GM20000 (cell line): ENCODE measurements around the gene MTF1.

ENCODE experiments used
- DNase-seq: peaks from one replicate; pipeline ENCODE4 v3.0.0; 2012; ENCODE audit warnings: low spot score
- TF ChIP-seq, protein P1 (sequence below): IDR thresholded peaks from 2 replicates; pipeline ENCODE4 v1.5.1; 2012; ENCODE audit warnings: mild to moderate bottlenecking, control low read depth; ENCODE audit errors: extremely low read depth, missing control alignments

The MTF1 gene

DNA sequence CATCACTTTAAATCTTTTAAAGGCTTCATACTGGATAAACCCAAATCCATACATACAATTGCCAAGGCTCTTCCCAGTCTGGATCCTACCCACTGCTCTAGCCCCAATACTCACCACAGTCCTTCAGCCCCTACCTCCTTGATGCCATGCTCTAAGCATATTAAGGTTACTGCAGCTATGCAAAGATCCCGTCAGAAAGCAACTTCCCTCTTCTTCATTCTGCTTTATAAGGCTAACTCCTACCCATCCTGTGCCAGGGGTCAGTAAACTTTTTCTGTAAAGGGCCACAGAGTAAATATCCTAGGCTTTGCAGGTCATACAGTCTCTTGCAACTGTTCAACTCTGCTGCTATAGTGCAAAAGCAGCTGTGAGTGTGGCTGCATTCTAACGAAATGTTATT lies 34.3 kb upstream of the MTF1 start:
- TF ChIP-seq, protein P1, sequence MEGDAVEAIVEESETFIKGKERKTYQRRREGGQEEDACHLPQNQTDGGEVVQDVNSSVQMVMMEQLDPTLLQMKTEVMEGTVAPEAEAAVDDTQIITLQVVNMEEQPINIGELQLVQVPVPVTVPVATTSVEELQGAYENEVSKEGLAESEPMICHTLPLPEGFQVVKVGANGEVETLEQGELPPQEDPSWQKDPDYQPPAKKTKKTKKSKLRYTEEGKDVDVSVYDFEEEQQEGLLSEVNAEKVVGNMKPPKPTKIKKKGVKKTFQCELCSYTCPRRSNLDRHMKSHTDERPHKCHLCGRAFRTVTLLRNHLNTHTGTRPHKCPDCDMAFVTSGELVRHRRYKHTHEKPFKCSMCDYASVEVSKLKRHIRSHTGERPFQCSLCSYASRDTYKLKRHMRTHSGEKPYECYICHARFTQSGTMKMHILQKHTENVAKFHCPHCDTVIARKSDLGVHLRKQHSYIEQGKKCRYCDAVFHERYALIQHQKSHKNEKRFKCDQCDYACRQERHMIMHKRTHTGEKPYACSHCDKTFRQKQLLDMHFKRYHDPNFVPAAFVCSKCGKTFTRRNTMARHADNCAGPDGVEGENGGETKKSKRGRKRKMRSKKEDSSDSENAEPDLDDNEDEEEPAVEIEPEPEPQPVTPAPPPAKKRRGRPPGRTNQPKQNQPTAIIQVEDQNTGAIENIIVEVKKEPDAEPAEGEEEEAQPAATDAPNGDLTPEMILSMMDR, result no peak
- no peak for DNase-seq

DNA sequence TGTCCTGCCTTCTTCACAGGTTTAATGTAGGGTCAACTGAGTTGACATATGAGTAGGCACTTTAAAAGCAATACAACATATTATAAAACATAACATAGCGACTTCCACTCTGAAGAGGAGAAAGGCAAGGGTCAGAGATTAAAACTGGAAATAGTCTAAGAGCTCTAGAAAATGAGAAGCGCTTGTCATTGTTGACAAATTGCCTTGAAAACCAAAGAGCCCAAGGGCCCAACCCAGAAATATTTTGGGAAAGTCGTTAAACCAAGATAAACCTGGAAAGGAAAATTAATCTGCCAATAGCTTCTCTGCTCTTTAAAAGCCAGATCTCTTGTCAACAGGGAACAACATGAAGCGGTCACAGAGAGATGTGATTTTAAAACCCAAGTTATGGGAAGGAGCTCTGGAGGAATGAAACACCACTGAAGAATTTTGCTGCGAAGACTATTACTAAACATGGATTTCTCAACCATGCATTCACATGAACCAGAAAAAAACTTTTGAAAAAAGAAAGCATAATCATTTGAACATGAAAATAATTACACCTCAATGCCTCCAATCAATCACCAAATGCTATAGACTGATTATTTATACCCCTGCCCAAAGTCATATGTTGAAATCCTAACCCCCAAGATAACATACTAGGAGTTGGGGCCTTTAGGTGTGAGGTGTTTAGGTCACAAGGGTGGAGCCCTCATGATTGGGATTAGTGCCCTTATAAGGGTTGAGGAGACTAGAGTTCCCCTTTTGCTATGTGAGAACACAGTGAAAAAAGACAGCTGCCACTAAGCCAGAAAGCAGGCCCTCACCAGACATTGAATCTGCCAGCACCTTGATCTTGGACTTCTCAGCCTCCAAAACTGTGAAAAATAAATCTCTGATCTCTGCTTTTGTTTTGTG lies 33.0 kb upstream of the MTF1 start:
- TF ChIP-seq, protein P1, result no peak
- no peak for DNase-seq

- TF ChIP-seq, protein P1, result peak; percentile 13
- DNase-seq, result peak; percentile 67
These were observed 31.1 kb upstream of the MTF1 start for GRCh38 chr1:37890378-37891014.

- DNase-seq, result no peak
- TF ChIP-seq, protein P1, result no peak
These were observed 28.8 kb upstream of the MTF1 start for GRCh38 chr1:37888022-37888700.

DNA sequence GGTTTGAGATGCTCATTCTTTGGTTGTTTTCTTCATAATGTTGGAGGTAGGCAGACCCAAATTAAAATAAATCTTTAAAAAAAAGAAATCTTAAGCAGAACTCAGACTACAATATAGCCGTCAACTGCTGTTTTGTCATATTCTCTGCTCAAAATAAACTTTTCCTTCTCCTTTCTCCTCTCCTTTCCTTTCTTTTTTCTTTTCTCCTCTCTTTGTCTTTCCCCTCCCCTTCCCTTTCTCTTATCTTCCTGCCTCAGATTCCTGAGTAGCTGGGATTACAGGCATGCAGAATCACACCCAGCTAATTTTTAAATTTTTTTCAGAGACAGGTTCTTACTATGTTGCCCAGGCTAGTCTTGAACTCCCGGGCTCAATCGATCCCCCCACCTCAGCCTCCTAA lies 24.8 kb upstream of the MTF1 start:
- no peak for DNase-seq
- TF ChIP-seq, protein P1, result no peak

- TF ChIP-seq, protein P1, result no peak
- DNase-seq, result no peak
These were observed 24.3 kb upstream of the MTF1 start for GRCh38 chr1:37883671-37884070.

GRCh38 chr1:37879865-37880264 lies 20.5 kb upstream of the MTF1 start:
- TF ChIP-seq, protein P1, result no peak
- no peak for DNase-seq
